ENCODE results near the gene VSIG10L2.

GRCh38 chr11:125951731-125952130, 5.9 kb downstream of the VSIG10L2 start:
- TF ChIP-seq CTCF (IDR thresholded peaks at IDR 0.05) (no peak), POLR2A (IDR thresholded peaks at IDR 0.05) (no peak)
